ENCODE data around the gene LRRC74B. TPM values are rescaled to one million over a fixed set of nuclear protein-coding genes. Genes with fewer than 3 reads are reported as not detected.

Gene LRRC74B
- total RNA-seq, 2 donors from 2014 or later, result not detected

GRCh38 chr22:21025763-21026755 is 19.7 kb upstream of the LRRC74B start:
- 82 to 83% methylated on average over 12 to 27 of the region's 27 CpGs for WGBS, 2 donors
- no peak for TF ChIP-seq POLR2A (IDR thresholded peaks at IDR 0.05)
- no peak for TF ChIP-seq CTCF (IDR thresholded peaks at IDR 0.05)
- intact Hi-C loops (cut with DNase I), result no loop called here
- Histone ChIP-seq H3K4me3 (no peak overlapping the region), H3K27me3 (no peaks in the 10 kb centered on the region), H3K9me3 (no peaks in the 10 kb centered on the region), H3K36me3 (replicated peaks in 1 of 2; ENCODE audit: insufficient read depth in 1 of 2, low read depth in 2 of 2) (no peaks in the 10 kb centered on the region), H3K4me1 (no peaks in the 10 kb centered on the region), H3K27ac (no peak overlapping the region)
- no peak for DNase-seq
- ATAC-seq, result no peak

GRCh38 chr22:21026783-21027692 is 18.7 kb upstream of the LRRC74B start:
- 50 to 76% methylated on average over 3 to 13 of the region's 14 CpGs for WGBS, 2 donors
- Histone ChIP-seq H3K36me3 (replicated peaks in 1 of 2; ENCODE audit: insufficient read depth in 1 of 2, low read depth in 2 of 2) (no peaks in the 10 kb centered on the region), H3K9me3 (no peaks in the 10 kb centered on the region), H3K4me1 (peaks cover 4% of the 10 kb centered on the region), H3K27ac (no peak overlapping the region), H3K4me3 (no peak overlapping the region), H3K27me3 (no peaks in the 10 kb centered on the region)
- no peak for DNase-seq
- no peak for ATAC-seq
- intact Hi-C loops (cut with DNase I), result no loop called here
- no peak for TF ChIP-seq POLR2A (IDR thresholded peaks at IDR 0.05)
- TF ChIP-seq CTCF (IDR thresholded peaks at IDR 0.05), result no peak

- no peak for DNase-seq
- H3K9me3 ChIP-seq, result no peaks in the 10 kb centered on the region
- intact Hi-C loops (cut with DNase I), result no loop called here
Observed at GRCh38 chr22:21028277-21029251, 17.2 kb upstream of the LRRC74B start.

More at GRCh38 chr22:21028277-21029251, 17.2 kb upstream of the LRRC74B start:
- no peak for TF ChIP-seq POLR2A (IDR thresholded peaks at IDR 0.05)
- no peak for TF ChIP-seq CTCF (IDR thresholded peaks at IDR 0.05)
- Histone ChIP-seq H3K4me1 (peaks cover 10% of the 10 kb centered on the region), H3K27me3 (no peaks in the 10 kb centered on the region), H3K27ac (no peak overlapping the region), H3K36me3 (replicated peaks in 1 of 2; ENCODE audit: insufficient read depth in 1 of 2, low read depth in 2 of 2) (no peaks in the 10 kb centered on the region), H3K4me3 (no peak overlapping the region)
- WGBS, 2 donors, result 80 to 88% methylated on average over 6 to 11 of the region's 13 CpGs
- no peak for ATAC-seq
